ENCODE data around the gene MAGEB5.

DNA sequence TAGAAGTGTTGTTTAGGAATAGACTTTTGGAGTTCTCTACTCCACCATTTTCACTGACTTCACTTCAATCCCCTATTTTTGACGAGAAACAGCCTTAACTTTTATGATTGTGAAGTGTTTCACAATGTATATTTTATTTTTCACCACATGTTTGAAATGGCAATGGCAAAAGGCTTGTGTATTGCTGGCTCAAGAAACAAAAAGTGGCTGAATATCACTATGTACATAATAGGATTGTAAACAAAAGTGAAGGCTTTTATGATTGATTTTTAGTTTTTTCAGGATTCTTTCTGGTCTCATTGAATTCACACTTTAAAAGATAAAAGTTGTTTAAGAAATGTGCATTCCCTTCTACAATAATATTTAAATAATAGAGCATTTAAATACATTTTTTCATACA lies 18.2 kb downstream of the MAGEB5 start:
- TF ChIP-seq, protein P1, sequence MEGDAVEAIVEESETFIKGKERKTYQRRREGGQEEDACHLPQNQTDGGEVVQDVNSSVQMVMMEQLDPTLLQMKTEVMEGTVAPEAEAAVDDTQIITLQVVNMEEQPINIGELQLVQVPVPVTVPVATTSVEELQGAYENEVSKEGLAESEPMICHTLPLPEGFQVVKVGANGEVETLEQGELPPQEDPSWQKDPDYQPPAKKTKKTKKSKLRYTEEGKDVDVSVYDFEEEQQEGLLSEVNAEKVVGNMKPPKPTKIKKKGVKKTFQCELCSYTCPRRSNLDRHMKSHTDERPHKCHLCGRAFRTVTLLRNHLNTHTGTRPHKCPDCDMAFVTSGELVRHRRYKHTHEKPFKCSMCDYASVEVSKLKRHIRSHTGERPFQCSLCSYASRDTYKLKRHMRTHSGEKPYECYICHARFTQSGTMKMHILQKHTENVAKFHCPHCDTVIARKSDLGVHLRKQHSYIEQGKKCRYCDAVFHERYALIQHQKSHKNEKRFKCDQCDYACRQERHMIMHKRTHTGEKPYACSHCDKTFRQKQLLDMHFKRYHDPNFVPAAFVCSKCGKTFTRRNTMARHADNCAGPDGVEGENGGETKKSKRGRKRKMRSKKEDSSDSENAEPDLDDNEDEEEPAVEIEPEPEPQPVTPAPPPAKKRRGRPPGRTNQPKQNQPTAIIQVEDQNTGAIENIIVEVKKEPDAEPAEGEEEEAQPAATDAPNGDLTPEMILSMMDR (IDR thresholded peaks at IDR 0.05) = no peak
- no peak for TF ChIP-seq POLR2AphosphoS5 (IDR thresholded peaks at IDR 0.05)

Measured in stomach (tissue), 4 donors.